Right ventricle myocardium superior (tissue), 1 donor: ENCODE data around the gene ABCC3. TPM values are rescaled to one million over a fixed set of nuclear protein-coding genes. Genes with fewer than 3 reads are reported as not detected.

Experiments
- ATAC-seq: fragments of 200-7000 bp; cut with Tn5 transposase; one replicate; pipeline ENCODE4 v1.9.1; 2020; ENCODE audit warnings: mild to moderate bottlenecking; ENCODE audit not compliant: poor library complexity
- DNase-seq: peaks from one replicate; pipeline ENCODE4 v3.0.0-alpha.2; 2020
- intact Hi-C: fragments of 100-400 bp; cut with DNase I; formaldehyde crosslinking; loops from one replicate; pipeline ENCODE4 v1.11.2; 2022
- total RNA-seq: library from RNA; stranded (reverse); fragmentation: NEBNext Ultra II Directional; extraction: Animal tissue kit (Norgen Biotek cat#: 25700); gene quantifications from one replicate; pipeline ENCODE4 v1.2.1, GENCODE V29; 2021
- donor health status: DM: no; HTN: yes; CAD: no; lungs with severe emphysema.

Gene ABCC3
- total RNA-seq, 1 donor from 2014 or later = 0.43 TPM

- no peak for ATAC-seq
- intact Hi-C loops = no loop called here
- DNase-seq = no peak
Observed at GRCh38 chr17:50636804-50637195, 2.1 kb downstream of the ABCC3 start.

- intact Hi-C loops = no loop called here
- DNase-seq (no peak), ATAC-seq (no peak)
Observed at GRCh38 chr17:50637829-50638605, 3.3 kb downstream of the ABCC3 start.

DNA sequence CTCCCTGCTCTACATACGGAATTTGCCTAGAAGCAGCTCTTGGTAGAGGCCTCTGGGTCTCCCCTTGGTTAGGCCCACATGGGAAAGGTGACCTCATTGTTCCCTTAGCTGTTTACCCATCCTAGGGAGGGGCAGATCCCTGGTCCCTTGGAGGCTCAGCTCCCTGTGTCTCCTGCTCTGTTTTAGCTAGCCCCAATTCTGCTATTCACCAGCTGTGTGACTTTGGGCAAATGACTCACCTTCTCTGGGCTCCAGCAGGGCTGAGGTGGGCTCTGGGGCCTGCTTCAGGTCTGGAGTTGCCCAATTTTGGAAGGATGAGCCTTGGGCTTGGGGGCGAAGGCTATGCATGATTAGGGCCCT, 3.9 kb downstream of the ABCC3 start:
- intact Hi-C loops = no loop called here
- DNase-seq = no peak
- no peak for ATAC-seq

GRCh38 chr17:50638966-50639713, 4.5 kb downstream of the ABCC3 start:
- peak; percentile 88 for ATAC-seq
- intact Hi-C loops = no loop called here
- peak; percentile 90 for DNase-seq

DNA sequence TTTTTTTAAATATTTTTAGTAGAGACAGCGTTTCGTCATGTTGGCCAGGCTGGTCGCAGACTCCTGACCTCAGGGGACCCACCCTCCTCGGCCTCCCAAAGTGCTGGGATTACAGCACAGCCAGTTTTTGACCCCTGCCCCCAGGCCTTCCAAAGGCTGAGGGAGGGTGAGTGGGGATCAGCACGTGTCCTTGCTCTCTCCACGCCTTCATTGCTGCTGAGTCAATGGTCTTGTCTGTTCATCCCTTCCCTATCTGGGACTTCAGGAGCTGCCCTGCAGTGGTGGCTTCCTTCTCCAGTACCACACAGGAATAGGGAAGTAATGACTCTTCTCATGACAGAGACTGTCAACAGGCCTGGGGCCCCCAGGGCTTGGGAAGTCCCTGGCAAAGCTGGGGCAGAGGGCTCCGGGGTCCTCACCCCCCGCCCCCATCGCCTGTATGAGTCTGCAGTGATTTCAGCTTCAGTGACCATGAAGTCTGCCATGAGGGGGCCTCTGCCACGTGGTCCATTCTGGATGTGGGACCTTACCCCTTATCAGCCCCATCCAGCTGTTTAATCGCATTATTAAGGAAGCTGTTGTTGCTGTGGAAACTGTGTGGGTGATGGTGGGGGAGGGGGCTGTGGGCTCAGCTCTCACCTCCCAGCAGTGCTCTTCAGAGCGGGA, 6.1 kb downstream of the ABCC3 start:
- DNase-seq = peak; percentile 47
- ATAC-seq = peak; percentile 28
- intact Hi-C loops = no loop called here

- intact Hi-C loops = no loop called here
- no peak for ATAC-seq
- no peak for DNase-seq
Observed at GRCh38 chr17:50641357-50641756, 6.7 kb downstream of the ABCC3 start.

GRCh38 chr17:50642071-50642721, 7.5 kb downstream of the ABCC3 start:
- DNase-seq = no peak
- intact Hi-C loops = no loop called here

GRCh38 chr17:50642722-50643656, 8.3 kb downstream of the ABCC3 start:
- DNase-seq (no peak), ATAC-seq (no peak)
- intact Hi-C loops = no loop called here

More at GRCh38 chr17:50642071-50642721, 7.5 kb downstream of the ABCC3 start:
- no peak for ATAC-seq

- no peak for ATAC-seq
- DNase-seq = no peak
- intact Hi-C loops = no loop called here
Observed at GRCh38 chr17:50645748-50646682, 11.3 kb downstream of the ABCC3 start.

DNA sequence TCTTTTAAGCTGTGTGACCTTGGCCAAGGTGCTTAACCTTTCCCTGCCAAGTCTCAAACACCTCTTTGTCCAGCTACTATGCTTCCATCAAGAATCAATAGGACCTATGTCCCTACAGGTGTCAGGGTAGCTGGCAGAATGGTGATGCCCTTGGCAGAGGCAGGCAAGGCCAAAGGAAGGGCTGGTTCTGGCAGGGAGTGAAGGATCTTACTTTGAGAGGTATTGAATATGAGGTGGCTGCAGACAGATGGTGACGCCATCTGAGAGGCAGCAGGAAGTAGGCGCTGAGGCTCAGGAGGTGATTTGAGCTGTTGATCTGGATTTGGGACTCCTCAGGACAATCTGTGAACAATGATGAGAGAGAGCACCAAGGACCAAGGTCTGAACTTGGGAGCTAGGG, 12.5 kb downstream of the ABCC3 start:
- DNase-seq = no peak
- intact Hi-C loops = no loop called here
- no peak for ATAC-seq

- intact Hi-C loops = no loop called here
- DNase-seq = no peak
- ATAC-seq = no peak
Observed at GRCh38 chr17:50649042-50649908, 14.6 kb downstream of the ABCC3 start.

- no peak for DNase-seq
- no peak for ATAC-seq
- intact Hi-C loops = no loop called here
Observed at GRCh38 chr17:50651661-50652060, 17.0 kb downstream of the ABCC3 start.

- DNase-seq (no peak), ATAC-seq (no peak)
- intact Hi-C loops = no loop called here
Observed at GRCh38 chr17:50653738-50654137, 19.1 kb downstream of the ABCC3 start.

GRCh38 chr17:50656509-50656908, 21.8 kb downstream of the ABCC3 start:
- DNase-seq (no peak), ATAC-seq (no peak)
- intact Hi-C loops = no loop called here

GRCh38 chr17:50657054-50657453, 22.4 kb downstream of the ABCC3 start:
- ATAC-seq = no peak

GRCh38 chr17:50657627-50658026, 22.9 kb downstream of the ABCC3 start:
- DNase-seq (no peak), ATAC-seq (no peak)
- intact Hi-C loops = no loop called here

More at GRCh38 chr17:50657054-50657453, 22.4 kb downstream of the ABCC3 start:
- DNase-seq = no peak
- intact Hi-C loops = no loop called here
